Hepatocyte (in vitro differentiated cells): ENCODE data around the gene ATF7. TPM values are rescaled to one million over a fixed set of nuclear protein-coding genes. Genes with fewer than 3 reads are reported as not detected.
A peak's percentile ranks its signal among the peaks of the same experiment; 100 is the strongest.

Experiments used
- DNase-seq: peaks from one replicate; pipeline ENCODE4 v3.0.0-alpha.2; 2016; ENCODE audit warnings: low spot score
- H2AFZ ChIP-seq: fragments of 200-600 bp; sonication (generic); 2 replicates; pipeline ENCODE4 v1.6.0; 2016; ENCODE audit warnings: antibody characterized with exemption, mild to moderate bottlenecking
- H3K27ac ChIP-seq: fragments of 200-600 bp; sonication (generic); 2 replicates; pipeline ENCODE4 v1.5.1; 2016; ENCODE audit warnings: mild to moderate bottlenecking
- H3K27me3 ChIP-seq: fragments of 200-600 bp; sonication (generic); 2 replicates; pipeline ENCODE4 v1.6.1; 2016
- H3K36me3 ChIP-seq: fragments of 200-600 bp; sonication (generic); replicated peaks from 2 replicates; pipeline ENCODE4 v1.5.1; 2016; ENCODE audit warnings: low read depth; ENCODE audit not compliant: insufficient read depth
- H3K4me1 ChIP-seq: fragments of 200-600 bp; sonication (generic); 2 replicates; pipeline ENCODE4 v1.5.1; 2016; ENCODE audit warnings: mild to moderate bottlenecking, moderate library complexity; ENCODE audit not compliant: insufficient read depth
- H3K4me2 ChIP-seq: fragments of 200-600 bp; sonication (generic); 2 replicates; pipeline ENCODE4 v1.6.0; 2016
- H3K4me3 ChIP-seq: fragments of 200-600 bp; sonication (generic); 2 replicates; pipeline ENCODE4 v1.5.1; 2016; ENCODE audit warnings: mild to moderate bottlenecking
- H3K79me2 ChIP-seq: fragments of 200-600 bp; sonication (generic); 2 replicates; pipeline ENCODE4 v1.6.0; 2017; ENCODE audit warnings: mild to moderate bottlenecking
- H3K9me2 ChIP-seq: fragments of 200-600 bp; sonication (generic); replicated peaks from 2 replicates; pipeline ENCODE4 v1.6.0; 2017; ENCODE audit warnings: mild to moderate bottlenecking; ENCODE audit not compliant: insufficient read depth
- H3K9me3 ChIP-seq: fragments of 200-600 bp; sonication (generic); 2 replicates; pipeline ENCODE4 v1.5.1; 2016; ENCODE audit warnings: low read depth, mild to moderate bottlenecking
- H4K20me1 ChIP-seq: fragments of 200-600 bp; sonication (generic); 2 replicates; pipeline ENCODE4 v1.6.0; 2016; ENCODE audit warnings: mild to moderate bottlenecking; ENCODE audit not compliant: insufficient read depth, poor library complexity, severe bottlenecking
- EZH2 ChIP-seq: fragments of 200-600 bp; sonication (generic); IDR thresholded peaks from 2 replicates; pipeline ENCODE4 v1.6.1; 2016; ENCODE audit warnings: antibody characterized with exemption, mild to moderate bottlenecking, borderline replicate concordance
- EZH2phosphoT487 ChIP-seq: fragments of 200-600 bp; sonication (generic); IDR thresholded peaks from one replicate; pipeline ENCODE4 v1.6.1; 2018; ENCODE audit warnings: antibody characterized with exemption, mild to moderate bottlenecking, low read depth, moderate library complexity; ENCODE audit not compliant: unreplicated experiment, severe bottlenecking
- whole genome bisulfite sequencing: methylation state at CpG from one replicate; pipeline ENCODE4 v1.1.6; 2016; ENCODE audit warnings: low lambda C conversion rate; ENCODE audit errors: missing lambda C conversion rate; 5-methylcytosine and 5-hydroxymethylcytosine counted together
- polyA plus RNA-seq: library from polyadenylated mRNA; unstranded; fragments of >200 nt; fragmentation: Nextera tagmentation; extraction: Ambion mirVana; gene quantifications from 2 replicates; pipeline ENCODE4 v1.2.1, GENCODE V29; 2016
- total RNA-seq: library from RNA; depleted of rRNA; stranded (reverse); fragments of >200 nt; gene quantifications from 2 replicates; pipeline ENCODE4 v1.2.3, GENCODE V29; 2014
- TF ChIP-seq, protein P1 (sequence below): fragments of 200-600 bp; sonication (generic); IDR thresholded peaks from 2 replicates; pipeline ENCODE4 v1.5.1; 2016; ENCODE audit warnings: antibody characterized with exemption, mild to moderate bottlenecking; ENCODE audit not compliant: poor library complexity

ATF7 gene
- total and polyA plus RNA-seq, 2 experiments from 2014 or later: 17.8 to 19.2 TPM

DNA sequence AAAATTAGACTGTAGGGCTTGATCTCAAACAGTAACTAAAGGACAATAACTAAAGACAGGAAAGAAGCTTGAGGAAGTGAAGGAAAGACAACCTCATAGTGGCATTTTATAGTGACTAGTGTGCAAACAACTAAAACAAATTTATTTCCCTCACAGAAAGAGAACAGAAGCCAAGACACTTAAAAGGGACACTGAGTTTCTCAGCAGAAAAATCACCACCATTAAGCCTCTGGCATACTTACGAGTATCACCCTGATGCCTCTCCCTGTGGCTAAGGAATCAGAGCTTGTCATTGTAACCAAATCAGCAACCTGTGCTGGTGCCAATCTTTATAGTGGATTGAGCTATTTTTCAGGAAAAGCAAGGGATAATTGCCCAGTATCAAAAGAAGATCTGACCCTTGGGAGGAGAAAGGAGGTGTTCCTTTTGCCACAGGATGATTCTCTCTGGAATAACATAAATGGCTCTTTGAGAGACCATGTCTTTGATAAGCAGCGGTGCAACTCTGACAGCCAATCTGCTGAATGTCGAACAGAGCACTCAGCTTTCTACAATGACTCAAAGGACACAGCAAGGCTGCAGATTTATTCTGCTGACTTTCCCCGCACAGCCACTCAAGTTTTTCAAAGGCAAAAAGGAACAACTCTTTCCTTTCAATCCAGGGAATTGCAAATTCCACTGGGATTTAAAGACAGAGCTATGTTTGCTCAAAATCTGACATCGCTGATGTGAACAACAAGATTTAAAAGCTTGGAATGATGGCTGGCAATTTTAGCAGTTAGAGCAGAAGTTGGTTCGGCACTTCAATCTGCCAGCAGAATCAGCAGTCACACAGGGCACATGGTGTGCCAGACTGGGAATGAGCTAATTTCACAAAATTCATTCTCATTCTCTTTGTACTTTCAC, 34.6 kb downstream of the ATF7 start:
- Histone ChIP-seq H3K36me3 (no peaks in the 10 kb centered on the region), H4K20me1 (peaks cover 13% of the 10 kb centered on the region), H3K4me1 (peaks cover 24% of the 10 kb centered on the region), H3K9me3 (no peaks in the 10 kb centered on the region), H2AFZ (no peak overlapping the region), H3K9me2 (no peaks in the 10 kb centered on the region), H3K4me2 (peak overlapping the region; percentile 51), H3K79me2 (peaks cover 48% of the 10 kb centered on the region), H3K4me3 (no peak overlapping the region), H3K27ac (peak overlapping the region; percentile 23), H3K27me3 (no peaks in the 10 kb centered on the region)
- no peak for DNase-seq
- TF ChIP-seq EZH2: no peak
- TF ChIP-seq, protein P1, sequence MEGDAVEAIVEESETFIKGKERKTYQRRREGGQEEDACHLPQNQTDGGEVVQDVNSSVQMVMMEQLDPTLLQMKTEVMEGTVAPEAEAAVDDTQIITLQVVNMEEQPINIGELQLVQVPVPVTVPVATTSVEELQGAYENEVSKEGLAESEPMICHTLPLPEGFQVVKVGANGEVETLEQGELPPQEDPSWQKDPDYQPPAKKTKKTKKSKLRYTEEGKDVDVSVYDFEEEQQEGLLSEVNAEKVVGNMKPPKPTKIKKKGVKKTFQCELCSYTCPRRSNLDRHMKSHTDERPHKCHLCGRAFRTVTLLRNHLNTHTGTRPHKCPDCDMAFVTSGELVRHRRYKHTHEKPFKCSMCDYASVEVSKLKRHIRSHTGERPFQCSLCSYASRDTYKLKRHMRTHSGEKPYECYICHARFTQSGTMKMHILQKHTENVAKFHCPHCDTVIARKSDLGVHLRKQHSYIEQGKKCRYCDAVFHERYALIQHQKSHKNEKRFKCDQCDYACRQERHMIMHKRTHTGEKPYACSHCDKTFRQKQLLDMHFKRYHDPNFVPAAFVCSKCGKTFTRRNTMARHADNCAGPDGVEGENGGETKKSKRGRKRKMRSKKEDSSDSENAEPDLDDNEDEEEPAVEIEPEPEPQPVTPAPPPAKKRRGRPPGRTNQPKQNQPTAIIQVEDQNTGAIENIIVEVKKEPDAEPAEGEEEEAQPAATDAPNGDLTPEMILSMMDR: no peak
- TF ChIP-seq EZH2phosphoT487: no peak
- WGBS: 48% methylated on average over 6 of the region's 6 CpGs

DNA sequence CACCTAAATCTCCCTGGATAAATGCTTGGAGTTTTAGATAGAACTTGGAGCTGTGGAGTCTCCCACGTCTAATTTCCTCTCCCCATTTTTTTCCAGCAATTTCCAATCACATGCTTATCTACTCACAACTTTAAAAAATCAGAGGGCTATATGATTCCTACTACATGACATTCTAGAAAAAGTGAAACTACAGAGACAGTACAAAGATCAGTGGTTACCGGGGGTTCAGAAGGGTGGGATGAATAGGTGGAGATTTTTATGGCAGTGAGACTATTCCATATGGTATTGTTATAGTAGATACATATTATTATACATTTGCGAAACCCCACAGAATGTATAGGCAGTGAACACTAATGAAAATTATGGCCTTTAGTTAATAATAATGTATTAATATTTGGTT, 35.5 kb downstream of the ATF7 start:
- Histone ChIP-seq H3K27ac (no peak overlapping the region), H3K79me2 (peaks cover 47% of the 10 kb centered on the region)
- TF ChIP-seq, protein P1: no peak
- TF ChIP-seq EZH2 (no peak), EZH2phosphoT487 (no peak)

DNA sequence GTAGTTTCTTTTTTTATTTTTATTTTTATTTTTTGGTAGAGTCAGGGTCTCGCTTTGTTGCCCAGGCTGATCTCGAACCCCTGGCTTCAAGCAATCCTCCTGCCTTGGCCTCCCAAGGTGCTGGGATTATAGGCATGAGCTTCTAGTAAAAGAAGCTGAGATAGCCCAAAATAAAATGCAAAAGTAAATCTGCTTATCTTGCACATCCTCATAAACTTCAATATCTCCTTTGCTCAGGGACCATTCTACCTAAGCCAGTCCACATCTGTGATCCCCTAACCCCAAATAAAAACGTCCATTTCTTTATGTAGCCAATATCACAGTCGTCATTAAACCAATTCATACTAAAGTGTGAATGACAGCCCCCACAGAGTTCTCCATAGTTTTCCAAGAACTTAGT, 36.3 kb downstream of the ATF7 start:
- Histone ChIP-seq H3K36me3 (no peaks in the 10 kb centered on the region), H2AFZ (no peak overlapping the region), H3K27ac (no peak overlapping the region), H4K20me1 (peaks cover 13% of the 10 kb centered on the region), H3K4me2 (no peak overlapping the region), H3K27me3 (no peaks in the 10 kb centered on the region), H3K9me3 (no peaks in the 10 kb centered on the region), H3K79me2 (peaks cover 46% of the 10 kb centered on the region), H3K4me3 (no peak overlapping the region), H3K4me1 (peaks cover 24% of the 10 kb centered on the region), H3K9me2 (no peaks in the 10 kb centered on the region)
- DNase-seq: no peak
- no peak for TF ChIP-seq EZH2phosphoT487
- TF ChIP-seq, protein P1: no peak
- 83% methylated on average over 4 of the region's 4 CpGs for WGBS

More for the DNA sequence above, 35.5 kb downstream of the ATF7 start:
- H3K27me3 ChIP-seq: no peaks in the 10 kb centered on the region
- no peaks in the 10 kb centered on the region for H3K36me3 ChIP-seq
- no peaks in the 10 kb centered on the region for H3K9me2 ChIP-seq
- peaks cover 24% of the 10 kb centered on the region for H3K4me1 ChIP-seq
- no peak for DNase-seq
- H3K4me2 ChIP-seq: no peak overlapping the region
- no peak overlapping the region for H3K4me3 ChIP-seq
- WGBS: 63% methylated on average over 3 of the region's 3 CpGs
- no peak overlapping the region for H2AFZ ChIP-seq
- no peaks in the 10 kb centered on the region for H3K9me3 ChIP-seq
- H4K20me1 ChIP-seq: peaks cover 13% of the 10 kb centered on the region
